ENCODE results near the gene PNMA8B. TPM values are rescaled to one million over a fixed set of nuclear protein-coding genes. Genes with fewer than 3 reads are reported as not detected.
"Not testable (repeated sequence)": the region's sequence is repeated elsewhere in the genome, so short reads cannot be mapped to it uniquely, and the experiment has no call there.

PNMA8B gene
- total and polyA plus RNA-seq, 12 donors: 7.6 to 63.4 (median 29.3) TPM

- intact Hi-C loops (cut with DNase I): loop anchor here in 1 of 2 donors (10.0 kb wide), 1 partner anchor 134 kb away; the partner anchor contains the start of gene DACT3
- H3K4me3 ChIP-seq: no peak overlapping the region
- no peak for TF ChIP-seq CTCF (IDR thresholded peaks at IDR 0.05)
- no peak for TF ChIP-seq POLR2A (IDR thresholded peaks at IDR 0.05)
- WGBS, 4 donors: 47 to 75% (median 65%) methylated on average over 1 of the region's 1 CpG
- DNase-seq: no peak
- no peaks in the 10 kb centered on the region for H3K27me3 ChIP-seq
- H3K9me3 ChIP-seq (replicated peaks in 1 of 3): no peaks in the 10 kb centered on the region
- H3K36me3 ChIP-seq (replicated peaks in 1 of 2): no peaks in the 10 kb centered on the region
- peaks cover 0 to 10% of the 10 kb centered on the region in 2 donors for H3K4me1 ChIP-seq (replicated peaks in 1 of 2)
- H3K27ac ChIP-seq: peak overlapping the region in 1 of 5 donors; percentile 44
Measured at GRCh38 chr19:46530636-46531035, 35.0 kb upstream of the PNMA8B start.

- Histone ChIP-seq H3K4me3 (no peak overlapping the region), H3K4me1 (replicated peaks in 1 of 2) (peaks cover 0 to 10% of the 10 kb centered on the region in 2 donors), H3K27me3 (no peaks in the 10 kb centered on the region), H3K27ac (peak overlapping the region in 1 of 5 donors; percentile 44), H3K9me3 (replicated peaks in 1 of 3) (no peaks in the 10 kb centered on the region), H3K36me3 (replicated peaks in 1 of 2) (no peaks in the 10 kb centered on the region)
- WGBS, 4 donors: 4 to 7% (median 5%) methylated on average over 13 of the region's 13 CpGs
- TF ChIP-seq CTCF (IDR thresholded peaks at IDR 0.05) (peak; percentile 79 to 98 (median 92)), POLR2A (IDR thresholded peaks at IDR 0.05) (no peak)
- peak; percentile 63 to 85 (median 72) for DNase-seq
- intact Hi-C loops (cut with DNase I): loop anchor here in 1 of 2 donors (10.0 kb wide), 1 partner anchor 135 kb away; the partner anchor contains the start of gene DACT3
Measured at GRCh38 chr19:46529622-46530451, 34.2 kb upstream of the PNMA8B start.

GRCh38 chr19:46528601-46529590 lies 33.2 kb upstream of the PNMA8B start:
- WGBS, 4 donors: 48 to 54% (median 51%) methylated on average over 23 to 25 of the region's 25 CpGs

GRCh38 chr19:46526801-46527200 lies 31.1 kb upstream of the PNMA8B start:
- H3K4me1 ChIP-seq (replicated peaks in 1 of 2); H3K9me3 ChIP-seq (replicated peaks in 1 of 3); H3K4me3 ChIP-seq; DNase-seq; H3K27ac ChIP-seq; intact Hi-C loops (cut with DNase I); H3K27me3 ChIP-seq; H3K36me3 ChIP-seq (replicated peaks in 1 of 2): not testable (repeated sequence)
- 89 to 95% (median 91%) methylated on average over 3 to 18 of the region's 18 CpGs for WGBS, 4 donors

More at GRCh38 chr19:46528601-46529590, 33.2 kb upstream of the PNMA8B start:
- no peaks in the 10 kb centered on the region for H3K9me3 ChIP-seq (replicated peaks in 1 of 3)
- intact Hi-C loops (cut with DNase I): no loop called here
- H3K27ac ChIP-seq: no peak overlapping the region
- peaks cover 0 to 10% of the 10 kb centered on the region in 2 donors for H3K4me1 ChIP-seq (replicated peaks in 1 of 2)
- DNase-seq: no peak
- no peaks in the 10 kb centered on the region for H3K36me3 ChIP-seq (replicated peaks in 1 of 2)
- H3K4me3 ChIP-seq: no peak overlapping the region
- H3K27me3 ChIP-seq: no peaks in the 10 kb centered on the region
- TF ChIP-seq POLR2A (IDR thresholded peaks at IDR 0.05) (no peak), CTCF (IDR thresholded peaks at IDR 0.05) (no peak)
